D721Med (cell line): ENCODE results near the gene FBXW12.

Experiments
- DNase-seq: peaks from one replicate; pipeline ENCODE4 v3.0.0; 2011; ENCODE audit warnings: low spot score; ENCODE audit not compliant: insufficient read length
- FAIRE-seq: peaks from 2 replicates; lab custom pipeline; 2011; peaks lifted over from hg19 to GRCh38; lab: Jason Lieb, UNC
- CTCF ChIP-seq: IDR thresholded peaks from 2 replicates; pipeline ENCODE4 v1.5.1; 2012; ENCODE audit warnings: mild to moderate bottlenecking, control low read depth; ENCODE audit not compliant: insufficient read depth; ENCODE audit errors: missing control alignments

FBXW12 gene

GRCh38 chr3:48415251-48415953 lies 43.4 kb downstream of the FBXW12 start:
- TF ChIP-seq CTCF, result no peak
- no peak for DNase-seq
- FAIRE-seq, result no peak

GRCh38 chr3:48416091-48416505 lies 44.1 kb downstream of the FBXW12 start:
- no peak for FAIRE-seq
- no peak for DNase-seq

GRCh38 chr3:48416546-48416945 lies 44.5 kb downstream of the FBXW12 start:
- DNase-seq (no peak), FAIRE-seq (no peak)
- no peak for TF ChIP-seq CTCF

More at GRCh38 chr3:48416091-48416505, 44.1 kb downstream of the FBXW12 start:
- TF ChIP-seq CTCF, result no peak

DNA sequence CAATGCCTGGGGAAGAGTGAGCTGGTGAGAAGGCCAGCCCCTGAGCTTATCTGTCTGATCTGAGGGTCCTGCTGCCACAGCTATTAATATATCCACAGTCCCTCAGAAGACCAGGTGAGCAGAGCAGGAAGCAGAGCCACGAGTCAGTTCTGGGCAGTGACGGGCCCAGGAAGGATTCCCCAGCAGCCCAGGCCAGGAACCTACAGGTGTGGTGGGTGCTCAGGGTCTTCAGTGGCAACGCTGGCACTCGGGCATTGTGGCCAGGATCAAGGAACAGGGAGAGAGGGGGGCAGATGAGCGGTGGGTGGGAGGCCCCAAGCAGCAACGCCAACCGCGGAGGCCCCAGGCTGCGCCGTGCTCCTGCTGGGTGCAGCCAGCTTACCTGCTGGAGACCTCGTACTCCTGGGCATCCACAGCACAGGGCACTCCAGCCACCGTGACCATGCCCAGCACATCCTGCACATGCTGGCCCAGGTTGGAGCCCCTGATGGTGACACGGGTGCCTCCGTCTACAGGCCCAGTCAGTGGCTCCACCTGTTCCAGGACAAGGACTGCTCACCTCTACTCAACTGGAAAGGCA lies 45.6 kb downstream of the FBXW12 start:
- no peak for TF ChIP-seq CTCF
- FAIRE-seq (no peak), DNase-seq (no peak)

DNA sequence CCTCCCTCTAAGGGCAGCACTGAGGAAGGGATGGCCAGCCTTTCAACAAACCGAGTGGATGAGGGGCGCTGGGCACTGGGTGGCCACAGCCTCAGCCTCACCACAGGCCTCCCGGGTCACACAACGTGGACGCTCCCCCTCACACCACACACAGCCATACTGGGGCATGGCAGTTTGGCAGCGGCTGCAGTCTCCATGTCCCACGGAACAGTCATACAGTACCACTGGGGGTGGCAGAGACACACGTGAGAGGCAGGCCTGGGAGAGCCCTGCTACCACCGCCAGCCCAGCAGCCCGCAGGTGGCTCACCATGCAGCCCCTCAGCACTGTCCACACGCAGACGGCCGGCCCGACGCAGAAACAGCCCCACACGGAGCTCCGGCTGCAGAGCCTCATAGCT lies 46.1 kb downstream of the FBXW12 start:
- no peak for TF ChIP-seq CTCF
- no peak for FAIRE-seq
- no peak for DNase-seq

GRCh38 chr3:48418651-48419050 lies 46.6 kb downstream of the FBXW12 start:
- no peak for FAIRE-seq

More at GRCh38 chr3:48418651-48419050, 46.6 kb downstream of the FBXW12 start:
- TF ChIP-seq CTCF, result no peak
- no peak for DNase-seq
